ENCODE data around the gene KLHDC1.
"Not testable (repeated sequence)": the region's sequence is repeated elsewhere in the genome, so short reads cannot be mapped to it uniquely, and the experiment has no call there.

The KLHDC1 gene, protein sequence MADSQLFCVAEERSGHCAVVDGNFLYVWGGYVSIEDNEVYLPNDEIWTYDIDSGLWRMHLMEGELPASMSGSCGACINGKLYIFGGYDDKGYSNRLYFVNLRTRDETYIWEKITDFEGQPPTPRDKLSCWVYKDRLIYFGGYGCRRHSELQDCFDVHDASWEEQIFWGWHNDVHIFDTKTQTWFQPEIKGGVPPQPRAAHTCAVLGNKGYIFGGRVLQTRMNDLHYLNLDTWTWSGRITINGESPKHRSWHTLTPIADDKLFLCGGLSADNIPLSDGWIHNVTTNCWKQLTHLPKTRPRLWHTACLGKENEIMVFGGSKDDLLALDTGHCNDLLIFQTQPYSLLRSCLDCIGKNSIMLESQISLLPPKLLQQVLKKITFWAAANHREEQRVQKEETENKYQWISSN

DNA sequence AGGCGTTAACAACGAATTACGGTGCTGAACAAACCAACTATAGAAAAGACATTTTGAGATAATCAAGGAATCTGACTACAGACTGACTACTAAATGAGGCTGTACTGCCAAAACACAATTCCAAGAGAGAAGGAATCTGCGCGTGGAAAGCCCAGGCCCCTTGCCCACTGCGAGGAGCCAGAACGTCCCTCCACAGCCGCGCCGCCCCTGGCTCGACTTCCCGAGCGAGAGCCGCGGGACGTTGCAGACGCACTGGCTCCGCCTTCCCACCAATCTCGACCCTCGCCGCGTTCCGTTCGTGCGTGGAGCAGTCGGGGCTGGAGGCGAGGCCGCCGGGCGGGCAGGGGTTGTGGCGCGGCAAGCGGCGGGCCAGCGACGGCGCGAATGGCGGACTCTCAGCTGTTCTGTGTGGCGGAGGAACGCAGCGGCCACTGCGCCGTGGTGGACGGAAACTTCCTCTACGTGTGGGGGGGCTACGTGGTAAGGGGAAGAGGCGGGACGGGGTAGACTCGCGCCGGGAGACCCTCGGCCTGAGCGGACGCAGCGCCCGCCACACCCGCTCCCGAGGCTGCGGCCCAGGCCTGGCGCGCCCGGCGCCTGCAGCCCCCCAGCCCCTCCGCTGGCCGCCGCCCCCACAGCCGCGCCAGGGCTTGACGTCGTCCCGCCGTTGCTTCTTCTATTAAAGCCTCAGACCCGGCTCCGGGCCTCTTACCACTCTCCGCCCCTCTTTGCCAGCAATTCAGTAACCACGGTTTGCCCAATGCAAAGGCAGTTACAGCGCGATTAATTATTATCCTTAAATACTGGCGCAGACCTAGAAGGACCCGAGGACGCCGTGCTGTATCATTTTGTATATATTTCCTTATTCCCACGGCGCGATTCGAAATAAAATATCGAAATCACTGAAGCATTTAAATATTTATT, at the start of gene KLHDC1:
Gene KLHDC1, plus strand, starts transcription at position 310 of the 924 bp plus-strand sequence. Its CDS starts 75 bp downstream, at position 385.
- peak; percentile 52 for DNase-seq (ENCODE audit: low spot score)

DNA sequence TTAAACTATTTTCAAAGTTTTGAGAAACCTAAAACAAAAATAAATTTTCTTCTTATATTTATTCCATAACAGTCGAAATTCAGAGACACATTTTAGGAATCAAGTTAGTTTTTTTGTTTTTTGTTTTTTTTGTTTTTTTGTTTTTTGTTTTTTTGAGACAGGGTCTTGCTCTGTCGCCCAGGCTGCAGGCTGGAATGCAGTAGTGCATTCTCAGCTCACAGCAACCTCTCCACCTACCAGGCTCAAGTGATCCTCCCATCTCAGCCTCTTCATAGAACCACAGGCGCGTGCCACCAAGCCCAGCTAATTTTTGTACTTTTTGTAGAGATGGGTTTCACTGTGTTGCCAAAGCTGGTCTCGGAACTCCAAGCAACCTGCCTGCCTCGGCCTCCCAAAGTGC, 39.4 kb upstream of the KLHDC1 start:
- DNase-seq (ENCODE audit: low spot score): no peak

DNA sequence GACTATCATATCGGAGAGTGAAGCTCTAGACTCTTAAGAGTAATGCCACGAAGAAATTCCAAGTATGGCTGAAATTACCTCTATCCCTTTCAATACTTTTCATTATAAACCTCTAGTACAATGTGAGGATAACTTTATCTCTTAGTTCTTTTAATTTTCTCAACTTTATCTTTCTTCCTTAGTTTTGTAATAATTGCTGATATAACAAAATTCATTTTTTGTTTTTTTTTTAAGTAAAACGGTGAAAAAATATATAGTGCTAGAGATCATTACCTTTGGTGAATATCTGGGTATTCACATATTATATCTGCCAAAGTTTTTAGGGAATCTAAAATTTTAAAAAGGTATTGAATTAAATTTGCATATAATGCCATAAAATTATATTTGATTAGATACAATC, 38.4 kb upstream of the KLHDC1 start:
- no peak for DNase-seq (ENCODE audit: low spot score)

DNA sequence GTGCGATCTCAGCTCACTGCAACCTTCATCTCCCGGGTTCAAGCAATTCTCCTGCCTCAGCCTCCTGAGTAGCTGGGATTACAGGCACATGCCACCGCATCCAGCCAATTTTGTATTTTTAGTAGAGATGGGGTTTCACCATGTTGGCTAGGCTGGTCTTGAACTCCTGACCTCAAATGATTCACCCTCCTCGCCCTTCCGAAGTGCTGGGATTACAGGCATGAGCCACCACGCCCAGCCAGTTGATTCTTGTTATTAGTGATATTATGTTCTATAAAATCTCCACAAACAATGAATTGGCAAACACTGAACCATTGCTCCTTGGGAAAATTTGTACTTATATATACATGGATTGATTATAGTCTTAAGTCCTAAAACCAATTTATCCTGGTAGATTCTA, 35.4 kb upstream of the KLHDC1 start:
- not testable (repeated sequence) for DNase-seq (ENCODE audit: low spot score)

DNA sequence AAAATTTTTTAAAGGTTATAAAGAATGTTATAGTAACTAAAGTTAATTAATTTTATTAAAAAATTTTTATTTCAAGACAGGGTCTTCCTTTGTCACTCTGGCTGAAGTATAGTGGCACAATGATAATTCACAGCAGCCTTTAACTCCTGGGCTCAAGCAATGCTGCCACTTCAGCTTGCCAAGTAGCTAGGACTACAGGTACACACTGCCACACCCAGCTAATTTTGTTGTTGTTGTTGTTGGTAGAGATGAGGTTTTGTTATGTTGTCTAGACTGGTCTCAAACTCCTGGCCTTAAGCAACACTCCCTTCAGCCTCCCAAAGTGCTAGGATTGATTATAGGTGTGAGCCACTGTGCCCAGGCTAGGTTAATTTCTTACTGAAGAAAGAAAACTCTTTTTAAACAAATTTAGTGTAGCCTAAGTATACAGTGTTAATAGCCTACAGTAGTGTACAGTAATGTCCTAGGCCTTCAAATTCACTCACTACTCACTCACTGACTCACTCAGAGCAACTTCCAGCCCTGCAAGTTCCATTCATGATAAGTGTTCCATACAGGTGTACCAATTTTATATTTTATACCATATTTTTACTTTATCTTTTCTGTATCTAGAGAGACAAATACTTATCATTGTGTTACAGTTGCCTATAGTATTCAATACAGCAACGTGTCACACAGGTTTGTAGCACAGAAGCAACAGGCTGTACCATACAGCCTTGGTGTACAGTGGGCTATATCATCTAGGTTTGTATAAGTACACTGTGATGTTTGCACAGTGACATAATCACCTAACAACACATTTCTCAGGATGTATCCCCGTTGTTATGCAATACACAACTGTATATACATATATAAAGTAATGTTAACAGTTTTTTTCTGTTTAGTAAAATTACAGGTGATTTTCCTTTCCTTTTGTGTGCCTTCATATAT, 33.1 kb upstream of the KLHDC1 start:
- DNase-seq (ENCODE audit: low spot score): no peak

DNA sequence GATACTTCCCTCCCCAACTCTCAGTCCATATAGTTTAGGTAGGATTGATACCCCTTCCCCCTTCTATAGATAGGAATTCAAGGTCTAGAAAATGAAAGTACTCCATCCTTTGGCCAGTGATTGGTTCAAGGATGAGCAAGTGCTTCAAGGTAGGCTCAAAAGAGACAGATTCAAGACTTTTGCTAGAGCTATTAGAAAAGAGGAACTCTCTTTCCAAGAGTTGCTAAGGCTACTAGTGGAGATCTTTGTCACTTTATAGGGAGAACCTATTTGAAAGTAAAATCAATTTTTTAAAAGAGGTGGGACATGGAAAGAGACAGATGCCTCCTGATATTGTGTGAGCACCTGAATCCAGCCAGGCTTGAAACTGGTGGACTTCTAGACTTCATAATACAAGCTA, 22.4 kb upstream of the KLHDC1 start:
- DNase-seq (ENCODE audit: low spot score): no peak

DNA sequence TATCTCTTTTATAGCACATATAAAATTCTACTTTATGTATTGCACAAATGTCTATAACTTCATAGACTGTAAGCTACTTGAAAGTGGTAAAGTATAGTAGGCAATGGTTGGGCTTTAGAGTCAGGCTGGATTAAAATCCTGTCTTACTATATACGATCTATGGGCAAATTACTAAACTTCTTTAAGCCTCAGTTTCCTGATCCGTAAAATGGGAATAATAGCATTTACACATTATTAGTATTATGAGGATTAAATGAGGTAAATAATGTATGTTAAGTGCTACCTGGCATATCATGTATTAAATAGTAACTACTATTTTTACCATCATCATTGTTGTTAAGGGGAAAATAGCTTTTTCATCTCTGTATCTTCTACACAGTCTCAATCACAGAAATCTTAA, 19.3 kb upstream of the KLHDC1 start:
- no peak for DNase-seq (ENCODE audit: low spot score)

DNA sequence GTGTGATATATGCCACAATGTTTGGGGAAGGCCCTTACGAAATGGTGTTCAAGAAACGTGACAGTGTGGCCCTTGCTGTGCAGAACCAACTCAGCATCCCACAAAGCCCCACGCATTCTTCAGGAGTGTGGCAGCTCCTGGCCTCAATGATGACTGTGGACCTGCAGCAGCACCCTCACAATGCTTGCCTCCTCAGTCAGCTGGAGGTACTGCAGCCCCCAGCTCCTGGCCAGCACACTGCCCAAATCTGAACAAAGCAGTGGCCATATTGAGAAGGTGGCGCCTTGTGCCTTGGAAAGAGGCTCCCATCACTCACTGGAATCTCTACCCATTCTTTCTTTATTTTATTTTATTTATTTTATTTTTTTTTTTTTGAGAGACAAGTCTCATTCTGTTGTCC, 15.3 kb upstream of the KLHDC1 start:
- no peak for DNase-seq (ENCODE audit: low spot score)

DNA sequence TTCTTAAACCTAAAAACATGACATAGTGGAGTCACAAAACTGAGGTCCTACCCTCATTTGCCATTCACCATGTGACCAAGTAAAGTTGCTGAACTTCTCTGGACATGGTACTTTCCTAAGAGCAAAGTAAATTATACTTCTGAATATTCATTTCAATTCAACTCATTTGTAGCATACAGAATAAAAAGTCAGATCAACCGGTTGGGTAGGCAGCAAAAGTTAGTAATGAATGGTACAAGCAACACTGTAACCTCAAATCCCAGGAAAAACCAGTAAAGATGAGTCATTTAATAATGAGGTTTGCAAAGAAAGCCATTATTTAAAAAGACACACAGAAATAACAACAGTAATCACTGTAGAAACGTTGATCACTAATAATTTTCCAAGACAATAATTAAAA, 13.6 kb upstream of the KLHDC1 start:
- no peak for DNase-seq (ENCODE audit: low spot score)

DNA sequence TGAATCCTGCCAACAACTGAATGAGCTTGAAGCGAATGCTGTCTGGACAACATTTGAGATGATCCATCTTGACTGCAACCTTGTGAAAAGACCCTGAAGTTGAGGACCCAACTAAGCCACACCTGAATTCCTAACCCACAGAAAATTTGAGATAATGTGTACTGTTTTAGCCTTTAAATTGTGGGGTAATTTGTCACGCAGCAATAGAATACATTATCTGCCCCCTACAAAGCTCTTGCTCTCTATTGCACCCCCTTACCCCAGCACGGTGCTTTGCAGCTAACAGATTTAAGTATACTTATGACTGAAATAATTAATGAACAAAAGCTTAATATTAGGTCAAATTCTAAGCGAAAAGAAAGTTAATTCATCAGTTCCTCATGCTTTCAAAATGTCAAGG, 6.5 kb upstream of the KLHDC1 start:
- no peak for DNase-seq (ENCODE audit: low spot score)

DNA sequence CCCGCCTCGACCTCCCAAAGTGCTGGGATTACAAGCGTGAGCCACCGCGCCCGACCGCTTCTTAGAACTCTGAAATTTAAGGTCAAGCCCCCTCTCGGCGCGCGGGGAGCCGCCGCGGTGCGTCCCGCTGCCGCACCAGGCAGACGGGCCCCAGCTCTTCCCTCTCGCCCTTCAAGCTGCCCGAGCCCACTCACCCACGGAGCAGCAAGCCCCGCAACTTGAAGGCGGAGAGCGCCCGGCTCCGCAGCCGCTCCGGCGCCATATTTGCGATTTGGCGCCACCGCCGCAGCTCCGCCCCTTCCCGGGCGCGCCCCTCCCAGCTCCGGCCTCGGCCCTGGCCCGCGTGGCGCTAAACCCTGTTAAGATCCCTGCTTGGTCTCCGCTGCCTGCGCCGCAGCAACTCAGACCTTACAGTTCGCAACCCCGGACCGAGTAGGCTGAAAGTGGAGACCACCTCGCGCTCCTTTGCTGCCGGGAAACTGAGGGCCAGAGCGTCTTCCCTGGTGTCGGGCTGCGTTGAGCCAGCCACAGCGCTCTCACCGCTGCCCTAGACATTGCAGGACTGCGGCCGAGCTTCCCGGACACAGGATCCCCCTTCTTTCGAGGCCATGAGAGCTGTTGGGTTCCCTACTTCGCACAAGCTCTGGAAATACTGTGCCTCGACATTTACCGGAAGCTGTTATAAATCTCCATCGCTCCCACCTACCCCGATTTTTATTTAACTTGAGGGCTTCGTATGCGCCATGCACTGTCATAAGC, 4.8 kb upstream of the KLHDC1 start, which contains the start of gene POLE2:
Gene POLE2, minus strand, starts transcription at position 273 of the 759 bp plus-strand sequence. Its CDS starts 11 bp downstream, at position 262.
- peak; percentile 67 for DNase-seq (ENCODE audit: low spot score)

DNA sequence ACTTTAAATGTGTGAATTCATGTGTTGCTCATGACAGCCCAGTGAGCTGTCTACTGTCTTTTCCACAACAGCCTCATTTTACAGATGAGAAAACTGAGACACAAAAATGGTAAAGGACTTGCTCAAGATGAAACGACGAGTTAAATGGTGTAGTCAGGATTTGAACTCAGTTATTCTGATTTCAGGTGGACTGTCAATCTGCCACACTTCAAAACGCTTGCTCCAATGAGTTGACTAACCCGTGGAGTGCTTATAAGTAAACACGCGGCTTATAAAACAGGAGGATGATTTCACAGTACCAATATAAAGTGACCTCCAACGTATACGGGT, 4.3 kb upstream of the KLHDC1 start:
- no peak for DNase-seq (ENCODE audit: low spot score)

DNA sequence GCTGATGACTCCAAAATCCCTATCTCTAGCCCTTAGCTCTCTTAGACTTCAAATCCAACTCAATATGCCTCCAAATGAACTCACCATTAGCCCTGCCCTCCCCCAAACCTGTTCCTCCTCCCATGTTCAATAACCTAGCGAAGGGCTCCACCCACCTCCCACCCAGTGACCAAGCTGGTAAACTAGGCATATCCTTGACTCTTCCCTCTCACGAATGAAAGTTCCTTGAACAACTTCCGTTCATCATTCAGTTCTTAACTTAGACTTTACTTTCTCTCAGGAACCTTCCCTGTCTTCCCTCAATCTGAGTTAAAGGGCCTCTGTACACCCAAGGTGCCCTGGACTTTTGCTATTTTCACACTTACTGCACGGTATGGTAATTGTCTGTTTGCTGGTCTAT, 1.9 kb upstream of the KLHDC1 start:
- DNase-seq (ENCODE audit: low spot score): no peak

DNA sequence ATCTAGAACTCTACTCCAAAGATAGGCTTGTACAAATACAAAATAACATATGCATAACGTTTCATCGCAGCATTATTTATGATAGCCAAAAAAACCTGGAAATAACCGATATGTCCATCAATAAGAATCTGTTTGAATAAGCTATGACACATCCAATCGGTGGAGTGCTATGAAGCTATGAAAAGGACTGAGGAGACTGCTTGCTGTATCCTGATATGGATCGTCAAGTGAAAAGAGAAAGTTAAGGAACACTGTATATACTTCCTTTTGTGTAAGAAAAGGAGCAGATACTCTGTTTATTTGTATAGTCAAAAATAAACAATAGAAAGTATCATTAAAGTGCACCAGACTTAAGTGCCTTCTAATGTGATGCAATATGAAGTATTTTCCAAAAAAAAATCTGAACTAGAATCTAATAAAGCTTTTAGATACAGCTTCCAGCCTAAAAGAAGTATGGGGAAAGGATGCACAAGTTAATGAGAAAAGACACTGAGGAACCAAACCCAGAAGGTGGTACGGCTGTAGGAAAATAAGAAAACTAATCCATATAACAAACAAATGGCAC, 645 bp upstream of the KLHDC1 start:
- DNase-seq (ENCODE audit: low spot score): no peak

DNA sequence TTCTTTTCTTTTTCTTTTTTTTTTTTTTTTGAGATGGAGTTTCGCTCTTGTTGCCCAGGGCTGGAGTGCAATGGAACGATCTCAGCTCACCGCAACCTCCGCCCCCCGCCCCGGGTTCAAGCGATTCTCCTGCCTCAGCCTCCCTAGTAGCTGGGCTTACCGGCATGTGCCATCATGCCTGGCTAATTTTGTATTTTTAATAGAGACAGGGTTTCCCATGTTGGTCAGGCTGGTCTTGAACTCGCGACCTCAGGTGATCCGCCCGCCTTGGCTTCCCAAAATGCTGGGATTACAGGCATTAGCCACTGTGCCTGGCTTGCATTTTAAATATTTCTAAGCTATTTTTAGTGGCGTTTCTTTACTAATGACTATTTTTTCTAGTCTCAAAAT, 810 bp downstream of the KLHDC1 start:
- not testable (repeated sequence) for DNase-seq (ENCODE audit: low spot score)

DNA sequence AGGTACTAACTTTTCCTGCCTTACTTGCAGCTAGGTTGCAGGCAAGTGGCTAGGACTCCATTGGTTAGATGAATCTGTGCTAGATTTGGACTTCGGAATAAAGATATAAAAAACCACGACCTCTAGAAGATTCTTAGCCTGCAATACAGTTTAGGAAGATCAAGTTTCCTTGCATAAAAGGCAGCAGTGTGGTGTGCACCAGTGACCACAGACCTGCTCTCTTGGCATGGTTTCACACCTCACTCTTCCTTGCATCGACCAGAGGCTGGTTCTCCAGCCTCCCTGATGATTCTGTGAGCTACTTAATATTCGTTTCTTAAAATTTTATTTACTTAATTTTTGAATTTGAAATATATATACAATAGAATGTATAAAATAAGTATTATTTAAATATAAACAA, 9.8 kb downstream of the KLHDC1 start:
- DNase-seq (ENCODE audit: low spot score): no peak

DNA sequence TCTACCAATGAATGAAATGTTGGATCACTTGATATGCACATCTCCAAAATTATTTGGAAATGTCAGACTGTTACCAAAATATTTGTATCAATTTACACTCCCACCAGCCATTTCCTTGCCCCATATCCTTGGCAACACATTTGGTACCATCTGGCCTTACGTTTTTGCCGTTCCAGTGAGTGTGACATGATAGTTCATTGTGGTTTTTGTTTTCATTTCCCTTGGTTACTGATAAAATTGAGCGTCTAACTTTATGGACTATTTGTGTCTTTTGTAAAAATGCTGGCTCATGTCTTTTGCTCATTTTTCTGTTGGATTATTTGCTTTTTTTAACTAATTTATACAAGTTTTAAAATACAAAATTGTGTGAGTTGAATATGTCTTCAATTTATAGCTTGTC, 11.0 kb downstream of the KLHDC1 start:
- DNase-seq (ENCODE audit: low spot score): no peak

DNA sequence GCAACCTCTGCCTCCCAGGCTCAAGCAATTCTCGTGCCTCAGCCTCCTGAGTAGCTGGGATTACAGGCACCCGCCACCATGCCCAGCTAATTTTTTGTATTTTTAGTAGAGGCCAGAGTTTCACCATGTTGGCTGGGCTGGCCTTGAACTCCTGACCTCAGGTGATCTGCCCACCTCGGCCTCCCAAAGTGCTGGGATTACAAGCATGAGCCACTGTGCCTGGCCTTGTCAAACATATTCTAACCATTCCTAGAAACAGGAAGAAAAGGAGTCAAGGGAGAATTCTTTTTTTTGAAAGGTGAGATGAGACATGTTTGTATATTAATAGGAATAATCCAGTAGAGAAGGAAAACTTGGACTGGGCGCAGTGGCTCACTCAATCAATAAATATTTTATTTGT, 11.6 kb downstream of the KLHDC1 start:
- not testable (repeated sequence) for DNase-seq (ENCODE audit: low spot score)

DNA sequence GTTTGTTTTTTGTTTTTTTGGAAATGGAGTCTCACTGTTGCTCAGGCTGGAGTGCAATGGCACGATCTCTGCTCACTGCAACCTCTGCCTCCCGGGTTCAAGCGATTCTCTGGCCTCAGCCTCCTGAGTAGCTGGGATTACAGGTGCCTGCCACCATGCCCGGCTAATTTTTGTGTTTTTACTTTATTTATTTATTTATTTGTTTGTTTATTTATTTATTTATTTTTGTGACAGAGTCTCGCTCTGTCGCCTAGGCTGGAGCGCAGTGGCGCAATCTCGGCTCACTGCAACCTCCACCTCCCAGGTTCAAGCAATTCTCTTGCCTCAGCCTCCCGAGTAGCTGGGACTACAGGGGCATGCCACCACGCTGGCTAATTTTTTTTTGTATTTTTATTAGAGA, 18.1 kb downstream of the KLHDC1 start:
- not testable (repeated sequence) for DNase-seq (ENCODE audit: low spot score)

DNA sequence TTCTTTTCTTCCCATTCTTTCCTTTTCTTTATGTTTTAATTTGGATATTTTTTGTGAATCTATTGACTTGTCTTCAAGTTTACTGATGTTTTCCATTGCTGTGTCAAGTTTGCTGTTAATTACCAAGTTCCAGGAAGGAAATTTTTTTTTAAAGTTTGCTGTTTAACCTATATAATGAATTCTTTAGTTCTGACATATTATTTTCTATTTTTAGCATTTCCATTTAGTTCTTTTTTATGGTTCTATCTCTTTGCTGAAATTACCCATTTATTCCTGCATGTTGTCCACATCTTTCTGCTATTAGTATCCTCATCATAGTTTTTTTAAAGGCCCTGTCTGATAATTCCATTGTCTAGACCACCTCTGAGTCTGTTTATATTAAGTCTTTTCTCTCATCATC, 27.8 kb downstream of the KLHDC1 start:
- DNase-seq (ENCODE audit: low spot score): no peak
